Body of pancreas (tissue), 4 donors: ENCODE measurements around the gene HOXB4.

Experiments
- POLR2A ChIP-seq, 3 donors: fragments of 450-650 bp; IDR thresholded peaks; one replicate each; pipeline ENCODE4 v1.6.1; 2016; ENCODE audit warnings: antibody characterized with exemption in 3 of 3, mild to moderate bottlenecking in 2 of 3
- TF ChIP-seq, protein P1 (sequence below), 7 experiments: fragments of 450-650 bp in 4 of 7; fragments of 200-600 bp in 3 of 7; sonication (generic) in 3 of 7; IDR thresholded peaks; one replicate each; pipeline ENCODE4 v1.5.1; 2016 to 2019; ENCODE audit warnings: antibody characterized with exemption in 7 of 7

DNA sequence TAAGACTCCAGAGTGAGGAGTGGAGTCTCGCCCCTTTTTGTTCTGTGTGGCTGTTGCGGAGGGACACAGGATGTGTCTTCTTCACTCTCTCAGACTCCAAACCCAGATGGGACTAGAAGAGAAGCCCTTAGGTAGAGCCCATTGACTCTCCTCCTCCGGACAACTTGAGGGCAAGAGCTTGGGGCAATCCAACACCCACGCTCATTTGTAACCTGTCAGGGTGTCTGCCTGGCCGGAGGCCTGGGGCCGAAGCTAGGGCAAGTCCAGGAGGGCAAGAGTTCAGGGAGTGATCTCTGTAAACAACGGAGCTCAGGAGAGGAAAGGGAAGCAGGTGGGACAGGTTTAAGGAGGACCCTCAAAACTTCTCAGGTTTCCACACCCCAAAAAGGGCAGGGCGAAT is 45.9 kb downstream of the HOXB4 start:
- TF ChIP-seq, protein P1, sequence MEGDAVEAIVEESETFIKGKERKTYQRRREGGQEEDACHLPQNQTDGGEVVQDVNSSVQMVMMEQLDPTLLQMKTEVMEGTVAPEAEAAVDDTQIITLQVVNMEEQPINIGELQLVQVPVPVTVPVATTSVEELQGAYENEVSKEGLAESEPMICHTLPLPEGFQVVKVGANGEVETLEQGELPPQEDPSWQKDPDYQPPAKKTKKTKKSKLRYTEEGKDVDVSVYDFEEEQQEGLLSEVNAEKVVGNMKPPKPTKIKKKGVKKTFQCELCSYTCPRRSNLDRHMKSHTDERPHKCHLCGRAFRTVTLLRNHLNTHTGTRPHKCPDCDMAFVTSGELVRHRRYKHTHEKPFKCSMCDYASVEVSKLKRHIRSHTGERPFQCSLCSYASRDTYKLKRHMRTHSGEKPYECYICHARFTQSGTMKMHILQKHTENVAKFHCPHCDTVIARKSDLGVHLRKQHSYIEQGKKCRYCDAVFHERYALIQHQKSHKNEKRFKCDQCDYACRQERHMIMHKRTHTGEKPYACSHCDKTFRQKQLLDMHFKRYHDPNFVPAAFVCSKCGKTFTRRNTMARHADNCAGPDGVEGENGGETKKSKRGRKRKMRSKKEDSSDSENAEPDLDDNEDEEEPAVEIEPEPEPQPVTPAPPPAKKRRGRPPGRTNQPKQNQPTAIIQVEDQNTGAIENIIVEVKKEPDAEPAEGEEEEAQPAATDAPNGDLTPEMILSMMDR (IDR thresholded peaks at IDR 0.05) = no peak
- no peak for TF ChIP-seq POLR2A (IDR thresholded peaks at IDR 0.05)
